Stimulated activated CD8-positive, alpha-beta memory T cell treated with anti-CD3 and anti-CD28 coated beads, Interleukin-2, amount 100 ng/mL, for 1 hour (primary cell): Measurements from ENCODE around the gene ZW10.
A peak's percentile ranks its signal among the peaks of the same experiment; 100 is the strongest.
"Not testable (repeated sequence)": the region's sequence is repeated elsewhere in the genome, so short reads cannot be mapped to it uniquely, and the experiment has no call there.

Source experiments
- DNase-seq, 2 donors: peaks; one replicate each; pipeline ENCODE4 v3.0.0-alpha.2; 2020; ENCODE audit warnings: low read depth in 2 of 2

The ZW10 gene

DNA sequence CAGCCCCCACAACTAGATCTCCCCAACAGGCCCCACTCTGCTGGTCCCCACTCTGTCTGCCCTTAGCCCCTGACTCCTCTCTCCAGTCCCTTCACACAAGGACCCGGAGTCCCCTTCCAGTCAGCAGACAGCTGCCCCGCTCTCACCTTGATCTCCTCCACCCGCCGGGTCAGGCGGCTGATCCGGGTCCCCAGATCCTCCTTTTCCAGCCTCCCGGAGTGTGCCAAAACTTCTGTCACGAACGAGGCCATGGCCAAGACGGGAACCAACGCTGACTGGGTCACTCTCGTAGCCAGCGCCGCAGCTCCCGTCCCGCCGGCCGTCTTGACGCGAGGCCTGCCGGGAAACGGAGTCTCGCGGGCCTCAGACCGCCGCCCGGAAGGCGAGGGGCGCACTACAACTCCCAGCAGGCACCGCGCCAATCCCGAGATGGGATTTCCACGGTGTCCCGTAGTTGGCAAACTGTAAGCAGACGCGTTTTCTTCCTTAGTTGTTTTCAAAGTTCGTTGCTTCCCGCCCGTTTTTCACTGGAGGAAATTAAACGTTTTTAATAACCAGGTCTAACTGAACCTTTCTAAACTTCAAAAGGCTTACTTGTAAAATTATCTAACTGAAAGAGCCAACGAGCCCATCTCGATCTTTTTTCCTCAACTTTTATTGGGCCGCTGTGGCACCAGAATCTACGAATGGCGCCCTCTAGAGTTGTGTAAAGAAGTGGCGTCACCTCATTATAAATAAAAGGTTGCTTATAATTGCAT, at the start of gene ZW10:
ZW10 (minus strand) TSS at position 277 of the 758 bp plus-strand sequence; CDS start at position 251, 26 bp downstream.
- DNase-seq, result peak; percentile 80 to 83

DNA sequence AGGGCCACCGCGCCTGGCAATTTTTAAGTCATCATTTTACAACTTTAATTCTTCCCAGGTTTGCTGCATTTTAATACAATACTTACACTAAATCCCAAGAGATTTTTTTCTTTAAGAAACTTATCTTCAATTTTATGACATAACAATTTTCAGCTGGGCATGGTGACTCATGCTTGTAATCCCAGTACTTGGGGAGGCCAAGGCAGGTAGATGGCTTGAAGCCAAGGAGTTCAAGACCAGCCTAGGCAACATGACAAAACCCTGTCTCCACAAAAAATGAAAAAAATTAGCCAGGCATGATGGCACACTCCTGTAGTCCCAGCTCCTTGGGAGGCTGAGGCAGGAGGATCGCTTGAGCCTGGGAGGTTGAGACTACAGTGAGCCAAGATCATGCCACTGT, 44.9 kb upstream of the ZW10 start:
- no peak for DNase-seq

GRCh38 chr11:113817626-113818025, 44.1 kb upstream of the ZW10 start:
- no peak for DNase-seq

DNA sequence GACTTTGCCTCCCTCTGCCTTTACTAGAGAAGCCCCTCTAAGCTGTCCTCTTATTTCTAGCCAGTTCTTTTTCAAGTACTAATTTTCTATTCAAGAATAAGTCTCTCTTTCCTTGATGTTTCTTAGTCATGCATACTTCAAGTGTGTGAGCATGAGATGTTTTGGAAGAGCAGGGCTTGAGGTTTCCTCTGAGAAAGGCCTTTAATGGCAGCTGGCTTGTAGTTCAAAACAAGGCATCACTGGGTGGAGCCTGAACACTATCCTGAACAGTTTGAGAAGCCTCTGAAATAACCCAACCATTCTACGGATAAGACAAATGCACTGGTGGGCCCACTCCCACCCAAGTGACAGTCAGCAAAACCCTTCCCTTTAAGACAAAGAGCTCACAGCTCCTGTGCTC, 43.7 kb upstream of the ZW10 start:
- no peak for DNase-seq

- DNase-seq, result no peak
Observed at GRCh38 chr11:113814181-113814580, 40.7 kb upstream of the ZW10 start.

DNA sequence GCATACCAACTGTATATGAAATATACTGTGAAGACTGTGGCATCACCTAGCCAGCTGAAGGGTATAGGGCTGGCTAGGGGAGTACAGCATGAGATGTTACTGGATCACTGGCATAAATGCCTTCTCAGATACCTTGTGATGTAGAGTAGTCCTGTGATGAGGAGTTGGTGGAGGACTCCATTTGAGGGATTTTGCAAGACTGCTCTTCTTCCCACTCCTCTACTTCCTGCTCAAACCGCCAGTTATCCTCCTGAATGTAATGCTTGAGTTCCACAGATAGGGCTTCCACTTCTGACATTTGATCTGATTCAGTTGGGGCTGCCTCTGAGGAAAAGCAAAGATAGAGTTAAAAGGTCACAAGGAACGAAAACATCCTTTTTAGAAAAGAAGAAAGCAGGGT, 35.4 kb upstream of the ZW10 start:
- DNase-seq, result no peak

GRCh38 chr11:113806406-113806805, 32.9 kb upstream of the ZW10 start:
- no peak for DNase-seq

DNA sequence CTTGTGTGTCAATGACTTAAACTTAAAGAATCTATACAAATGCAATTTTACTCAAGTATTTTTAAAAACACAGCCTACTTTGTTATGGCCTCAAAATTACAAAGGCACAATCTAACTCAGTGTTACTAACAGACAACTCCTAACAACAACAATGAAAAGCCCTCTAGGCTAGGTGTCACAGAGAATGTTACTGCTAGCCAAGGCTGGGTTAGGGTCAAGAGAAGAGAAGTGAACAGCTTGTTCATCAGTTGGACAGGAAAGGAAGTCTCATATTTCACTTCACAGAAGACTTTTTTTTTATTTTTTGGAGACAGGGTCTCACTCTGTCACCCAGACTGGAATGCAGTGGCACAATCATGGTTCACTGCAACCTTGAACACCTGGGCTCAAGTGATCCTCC, 32.1 kb upstream of the ZW10 start:
- no peak for DNase-seq

DNA sequence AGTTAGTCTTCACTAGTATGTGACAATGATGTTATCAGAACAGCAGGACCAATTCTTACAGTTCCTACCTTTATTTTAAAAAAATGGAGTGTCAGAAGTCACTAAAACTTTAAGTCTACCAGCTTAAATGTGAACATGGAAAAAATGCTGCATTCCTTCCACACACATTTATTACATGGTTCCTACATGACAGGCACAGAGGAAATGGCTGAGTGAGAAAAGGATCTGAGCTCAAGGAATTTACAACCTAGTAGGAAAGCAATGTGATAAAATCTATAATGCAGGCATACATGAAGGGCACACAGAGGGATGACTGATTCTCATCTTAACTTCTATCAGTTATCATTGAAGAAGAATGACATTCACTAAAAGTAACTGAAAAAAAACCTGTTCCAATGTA, 29.1 kb upstream of the ZW10 start:
- no peak for DNase-seq

DNA sequence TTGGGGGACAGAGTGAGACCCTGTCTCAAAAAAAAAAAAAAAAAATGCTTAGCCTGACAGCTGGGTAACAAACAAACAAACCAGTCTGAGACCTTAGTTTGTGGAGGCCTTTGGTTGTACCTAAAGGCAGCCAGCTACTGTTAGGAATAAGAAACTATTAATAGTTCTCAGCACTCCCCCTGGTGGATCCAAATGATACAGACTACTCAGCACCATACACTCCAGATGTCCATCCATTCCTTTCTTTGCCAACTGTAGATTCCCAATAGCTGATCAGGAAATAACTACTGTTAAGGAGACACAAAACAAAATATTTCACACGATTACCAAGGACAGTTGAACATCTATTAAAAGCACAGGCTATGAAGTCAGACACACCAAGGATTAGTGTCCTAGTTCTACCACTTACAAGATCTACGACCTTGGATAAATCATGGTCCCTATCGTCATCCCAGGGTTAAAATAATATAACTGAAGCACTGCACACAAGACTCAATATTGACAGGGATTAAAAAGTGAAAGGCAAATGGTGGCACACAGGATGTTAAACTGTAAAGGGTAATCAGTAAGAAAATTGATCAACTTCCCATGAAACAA, 23.3 kb upstream of the ZW10 start:
- no peak for DNase-seq

DNA sequence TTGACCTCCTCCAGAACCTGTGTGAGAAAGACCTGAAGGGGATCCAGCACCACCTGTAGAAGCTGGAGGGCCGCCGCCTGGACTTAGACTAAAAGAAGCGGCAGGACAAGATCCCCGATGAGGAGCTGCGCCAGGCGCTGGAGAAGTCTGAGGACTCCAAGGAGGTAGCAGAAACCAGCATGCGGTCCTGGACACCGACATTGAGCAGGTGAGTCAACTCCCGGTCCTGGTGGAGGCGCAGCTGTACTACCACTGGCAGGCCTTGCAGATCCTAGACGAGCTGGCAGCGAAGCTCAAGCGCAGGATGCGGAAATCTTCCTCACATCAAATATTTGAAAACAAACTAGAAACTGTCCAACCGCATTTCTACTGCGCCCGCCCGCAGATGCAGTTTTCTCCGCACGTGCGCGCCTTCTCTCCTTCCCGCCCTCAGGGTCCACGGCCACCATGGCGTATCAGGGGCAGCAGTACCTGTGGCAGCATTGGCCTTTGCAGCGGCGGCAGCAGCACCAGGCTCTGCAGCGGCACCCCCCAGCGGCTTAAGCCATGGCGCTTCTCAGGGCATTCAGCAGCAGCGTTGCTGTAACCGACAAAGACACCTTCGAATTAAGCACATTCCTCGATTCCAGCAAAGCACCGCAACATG, 16.3 kb upstream of the ZW10 start:
- no peak for DNase-seq

GRCh38 chr11:113789016-113789415, 15.5 kb upstream of the ZW10 start:
- DNase-seq, result not testable (repeated sequence)

- DNase-seq, result no peak
Observed at GRCh38 chr11:113782134-113782533, 8.6 kb upstream of the ZW10 start.

DNA sequence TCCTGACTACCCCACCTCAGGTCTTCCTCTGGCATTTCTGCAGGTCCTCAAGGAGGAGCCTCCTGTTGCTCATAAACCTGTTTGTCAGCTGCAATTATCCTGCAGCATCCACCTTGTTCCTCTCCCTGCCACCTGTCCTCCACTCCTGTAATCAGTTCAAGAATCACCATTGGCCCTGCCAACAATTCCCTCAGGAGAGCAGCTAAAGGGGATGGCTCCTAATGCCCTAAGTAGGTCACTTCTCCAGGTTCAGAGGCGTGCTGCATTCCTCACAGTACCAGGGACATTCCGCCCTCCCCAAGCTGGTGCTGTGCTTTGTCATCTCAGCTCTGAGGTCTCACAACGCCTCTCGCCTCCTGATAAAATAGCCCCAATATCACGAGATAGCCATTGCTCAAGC, 8.2 kb upstream of the ZW10 start:
- no peak for DNase-seq

DNA sequence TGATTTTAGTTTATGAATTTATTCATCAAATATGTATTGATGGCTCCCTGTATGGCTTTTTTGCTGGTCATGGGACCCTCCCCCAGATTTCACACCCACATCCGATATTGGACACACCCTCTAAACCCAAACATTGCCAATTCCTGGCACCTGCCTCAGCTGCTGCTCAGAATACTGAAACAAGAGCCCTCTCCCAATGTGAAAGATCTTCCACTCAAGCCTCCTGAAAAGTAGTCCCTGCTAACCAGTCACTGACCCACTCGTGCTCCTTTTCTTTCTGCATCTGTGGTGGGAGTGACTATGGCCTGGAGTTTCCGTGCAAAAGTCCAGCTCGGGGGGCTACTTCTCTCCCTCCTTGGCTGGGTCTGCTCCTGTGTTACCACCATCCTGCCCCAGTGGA, 6.0 kb upstream of the ZW10 start, which contains the start of gene CLDN25:
CLDN25 (plus strand) TSS at position 301 of the 400 bp plus-strand sequence; CDS start at position 301, 0 bp downstream.
- no peak for DNase-seq

DNA sequence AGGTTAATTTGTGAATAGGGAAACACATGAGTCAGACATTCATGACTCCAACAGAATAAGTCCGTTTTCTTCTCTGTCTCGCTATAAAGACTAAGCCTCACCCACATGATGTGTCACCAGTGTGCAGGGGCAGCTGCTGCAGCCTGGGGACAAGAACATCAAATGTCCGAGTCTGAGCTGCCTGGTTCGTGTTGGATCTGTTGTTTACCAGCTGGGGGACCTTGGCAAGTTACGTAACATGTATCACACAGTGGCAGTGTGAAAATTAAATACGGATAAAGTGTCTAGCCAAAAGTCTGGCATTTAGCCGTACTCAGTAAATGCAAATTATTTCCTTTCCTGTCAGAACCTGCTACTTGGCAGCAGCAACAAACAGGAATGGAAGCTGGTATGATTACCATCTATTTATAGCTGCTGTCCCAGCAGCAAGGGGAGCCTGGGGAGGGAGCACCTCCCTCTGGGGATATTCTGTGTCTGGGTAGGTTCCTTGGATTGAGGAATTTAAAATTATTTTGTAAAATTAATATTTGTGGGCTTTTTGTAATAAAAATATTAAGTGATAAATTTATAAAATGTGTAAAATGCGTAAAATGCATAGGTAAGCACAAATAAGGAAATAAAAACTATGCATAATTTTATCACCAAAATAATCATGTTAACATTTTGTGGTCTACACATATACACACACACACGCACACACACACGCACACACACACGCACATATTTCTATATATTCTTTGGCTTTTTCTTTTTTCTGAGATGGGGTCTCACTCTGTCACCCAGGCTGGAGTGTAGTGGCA, 4.8 kb upstream of the ZW10 start:
- no peak for DNase-seq

- DNase-seq, result no peak
Observed at GRCh38 chr11:113774174-113774503, 647 bp upstream of the ZW10 start.

DNA sequence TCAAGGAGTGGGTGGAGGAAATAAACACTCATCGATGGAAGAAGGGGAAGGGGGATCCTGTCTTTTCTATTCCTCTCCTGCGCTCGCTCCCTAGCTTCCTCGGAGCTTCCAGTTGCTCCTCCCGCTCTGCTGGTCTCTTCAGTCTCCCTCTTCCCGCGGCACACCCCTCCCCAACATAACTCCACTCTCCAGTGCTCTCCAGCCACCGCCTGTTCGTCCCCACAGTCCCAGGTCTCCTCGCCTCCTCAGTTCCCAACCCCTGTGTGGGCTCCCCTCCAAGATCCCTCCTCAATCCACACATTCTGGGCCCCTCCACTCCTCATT, 438 bp downstream of the ZW10 start:
- DNase-seq, result no peak

GRCh38 chr11:113771964-113772363, 1.5 kb downstream of the ZW10 start:
- DNase-seq, result no peak

DNA sequence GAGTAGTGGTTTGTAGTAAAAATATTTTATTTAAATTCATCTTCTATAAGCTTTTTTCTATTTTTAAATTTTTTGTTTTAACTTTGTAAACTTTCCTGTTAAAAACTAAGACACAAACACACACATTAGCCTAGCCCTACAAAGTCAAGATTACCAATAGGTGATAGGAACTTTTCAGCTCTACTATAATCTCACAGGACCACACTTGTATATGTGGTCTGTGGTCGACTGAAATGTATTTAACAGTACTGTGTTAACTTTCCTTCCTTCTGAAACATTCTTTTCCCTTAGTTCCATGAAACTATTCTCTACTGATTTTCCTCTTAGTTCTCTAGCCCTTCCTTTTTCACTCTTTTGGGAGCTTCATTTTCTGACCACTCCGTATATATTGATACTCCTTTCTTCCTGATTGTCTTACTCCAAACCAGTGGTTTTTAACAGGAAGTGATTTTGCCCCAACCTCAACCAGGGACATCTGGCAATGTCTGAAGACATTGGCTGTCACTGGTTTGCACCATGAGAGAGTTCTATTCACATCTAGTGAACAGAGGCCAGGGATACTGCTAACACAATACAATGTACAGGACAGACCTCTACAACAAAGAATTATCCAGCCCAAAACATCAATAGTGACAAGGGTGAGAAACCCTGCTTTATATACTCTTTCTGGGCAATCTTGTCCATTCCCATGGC, 8.8 kb downstream of the ZW10 start:
- no peak for DNase-seq

- not testable (repeated sequence) for DNase-seq
Observed at GRCh38 chr11:113763040-113763439, 10.5 kb downstream of the ZW10 start.

- no peak for DNase-seq
Observed at GRCh38 chr11:113760241-113760640, 13.3 kb downstream of the ZW10 start.
